ENCODE measurements around the gene STIM1.
A peak's percentile ranks its signal among the peaks of the same experiment; 100 is the strongest.

The STIM1 gene

DNA sequence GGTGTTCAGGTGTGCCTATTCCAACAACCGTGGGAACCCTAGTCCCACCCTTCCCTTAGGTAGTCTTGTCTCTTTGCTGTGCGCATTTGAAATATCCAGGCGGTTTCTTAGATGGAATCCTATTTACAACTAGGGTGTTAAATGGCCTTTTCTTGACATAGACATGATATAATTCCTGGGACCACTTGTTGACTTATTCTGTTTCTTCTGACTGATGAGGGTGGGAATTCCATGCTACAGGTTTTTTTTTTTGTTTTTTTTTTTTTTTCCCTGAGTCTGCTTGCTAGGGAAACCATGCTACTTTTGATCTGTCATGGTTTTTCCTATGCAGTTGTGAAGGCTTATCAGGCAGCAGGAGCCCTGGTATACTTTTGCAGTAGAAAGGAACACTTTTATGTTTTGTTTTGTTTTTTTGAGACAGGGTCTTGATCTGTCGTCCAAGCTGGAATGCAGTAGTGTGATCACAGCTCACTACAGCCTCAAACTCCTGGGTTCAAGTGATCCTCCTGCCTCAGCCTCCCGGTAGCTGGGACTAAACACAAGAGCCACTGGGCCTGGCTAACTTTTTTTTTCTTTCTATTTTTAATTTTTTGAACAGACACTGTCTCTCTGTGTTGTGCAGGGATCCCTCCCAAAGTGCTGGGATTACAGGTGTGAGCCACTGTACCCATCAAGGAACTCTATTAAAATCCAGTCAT is 1.5 kb downstream of the STIM1 start:
- DNase-seq: no peak

- no peak for DNase-seq
These were observed 2.2 kb downstream of the STIM1 start for GRCh38 chr11:3857628-3858027.

DNA sequence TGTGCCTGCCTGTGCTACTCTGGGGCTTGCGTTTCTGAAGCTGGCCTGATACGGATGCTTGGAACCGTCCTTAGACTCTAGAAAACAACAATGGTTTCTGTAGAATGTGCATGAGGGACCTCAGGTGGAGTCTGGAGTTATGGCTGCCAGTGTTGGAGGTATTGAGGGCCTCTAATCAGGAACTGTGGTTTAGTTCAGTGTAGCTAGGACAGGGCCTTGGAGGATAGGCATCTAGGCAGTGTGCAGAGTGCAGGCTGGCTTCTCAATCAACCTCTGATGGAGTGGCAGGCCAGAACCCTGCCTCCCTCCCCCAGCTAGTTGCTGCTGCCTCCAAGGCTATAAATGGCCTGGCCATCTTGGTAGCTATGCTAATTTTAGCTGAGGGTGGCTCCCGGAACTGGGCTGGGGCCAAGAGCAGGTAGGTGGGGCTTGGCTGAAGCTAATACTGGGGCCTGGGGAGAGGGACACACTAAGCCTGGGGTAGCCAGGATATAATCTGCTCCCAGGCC is 4.0 kb downstream of the STIM1 start:
- DNase-seq: no peak

GRCh38 chr11:3860375-3860774 is 4.9 kb downstream of the STIM1 start:
- no peak for DNase-seq

- peak; percentile 25 for DNase-seq
These were observed 5.5 kb downstream of the STIM1 start for GRCh38 chr11:3860898-3861393.

- DNase-seq: peak; percentile 42
These were observed 6.2 kb downstream of the STIM1 start for GRCh38 chr11:3861683-3862082.

GRCh38 chr11:3865388-3866193 is 10.1 kb downstream of the STIM1 start:
- no peak for DNase-seq

- DNase-seq: no peak
These were observed 10.7 kb downstream of the STIM1 start for GRCh38 chr11:3866206-3866605.

DNA sequence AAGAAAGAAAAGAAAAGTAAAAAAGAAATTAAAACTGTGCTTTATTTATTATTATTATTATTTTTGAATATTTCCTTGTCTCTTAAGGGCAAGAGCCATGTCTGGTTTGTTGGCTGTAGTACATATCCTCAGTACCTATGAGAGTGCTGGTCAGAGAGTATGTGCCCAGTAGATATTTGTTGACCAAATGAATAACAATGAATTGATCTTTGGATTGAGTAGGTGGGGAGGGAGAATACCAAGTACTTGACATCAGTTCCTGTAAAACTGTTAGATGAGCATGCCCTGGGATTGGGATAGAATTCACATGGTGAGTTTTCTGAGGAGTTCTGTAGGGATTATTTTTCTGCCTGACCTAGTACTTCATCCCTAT is 11.4 kb downstream of the STIM1 start:
- DNase-seq: no peak

- no peak for DNase-seq
These were observed 12.0 kb downstream of the STIM1 start for GRCh38 chr11:3867209-3868091.

DNA sequence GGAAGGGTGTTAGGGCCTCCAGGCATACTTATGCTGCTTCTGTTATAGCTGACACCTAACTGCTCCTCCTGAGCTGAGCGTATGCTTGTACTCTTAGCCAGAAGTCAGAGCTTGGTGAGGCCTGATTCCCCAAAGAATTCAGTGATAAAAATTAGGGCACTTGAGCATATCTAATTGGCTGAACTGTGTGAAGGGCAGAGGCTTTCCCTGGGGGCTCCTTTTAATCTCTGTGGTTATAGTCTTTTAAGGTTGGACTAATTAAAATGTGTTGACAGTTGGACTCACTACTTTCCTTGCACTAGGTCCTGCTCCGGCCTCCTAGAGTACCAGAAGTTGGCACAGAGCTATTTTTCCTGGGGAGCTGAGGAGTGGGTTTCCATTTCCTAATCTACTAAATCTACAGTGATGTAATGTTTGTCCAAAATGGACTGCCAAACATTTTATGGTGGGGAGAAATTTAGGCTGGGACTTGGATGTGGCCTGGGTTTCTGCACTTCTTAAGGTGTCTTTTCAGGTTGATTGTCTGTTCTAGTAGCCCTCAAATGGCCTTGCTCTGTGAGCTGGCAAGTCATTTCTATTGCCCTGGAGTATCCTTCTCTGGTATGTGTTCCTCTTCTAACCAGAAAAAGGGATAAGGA is 18.4 kb downstream of the STIM1 start:
- DNase-seq: no peak

DNA sequence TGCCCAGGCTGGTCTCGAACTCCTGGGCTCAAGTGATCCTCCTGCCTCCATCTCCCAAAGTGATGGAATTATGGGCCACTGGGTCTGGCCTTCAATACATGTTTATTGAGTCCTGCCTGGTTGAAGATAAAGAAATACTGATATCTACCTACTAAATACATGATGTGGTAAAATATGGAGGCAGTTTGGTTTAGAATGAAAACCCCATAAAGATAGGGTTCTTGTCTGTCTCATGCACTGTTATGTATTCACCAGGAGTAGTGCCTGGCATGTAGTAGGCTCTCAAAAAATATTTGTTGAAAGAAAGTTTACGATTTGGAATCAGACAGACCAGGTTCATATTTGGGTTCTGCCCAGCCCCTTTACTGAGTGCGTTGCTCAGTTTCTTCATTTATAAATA is 21.1 kb downstream of the STIM1 start:
- no peak for DNase-seq

DNA sequence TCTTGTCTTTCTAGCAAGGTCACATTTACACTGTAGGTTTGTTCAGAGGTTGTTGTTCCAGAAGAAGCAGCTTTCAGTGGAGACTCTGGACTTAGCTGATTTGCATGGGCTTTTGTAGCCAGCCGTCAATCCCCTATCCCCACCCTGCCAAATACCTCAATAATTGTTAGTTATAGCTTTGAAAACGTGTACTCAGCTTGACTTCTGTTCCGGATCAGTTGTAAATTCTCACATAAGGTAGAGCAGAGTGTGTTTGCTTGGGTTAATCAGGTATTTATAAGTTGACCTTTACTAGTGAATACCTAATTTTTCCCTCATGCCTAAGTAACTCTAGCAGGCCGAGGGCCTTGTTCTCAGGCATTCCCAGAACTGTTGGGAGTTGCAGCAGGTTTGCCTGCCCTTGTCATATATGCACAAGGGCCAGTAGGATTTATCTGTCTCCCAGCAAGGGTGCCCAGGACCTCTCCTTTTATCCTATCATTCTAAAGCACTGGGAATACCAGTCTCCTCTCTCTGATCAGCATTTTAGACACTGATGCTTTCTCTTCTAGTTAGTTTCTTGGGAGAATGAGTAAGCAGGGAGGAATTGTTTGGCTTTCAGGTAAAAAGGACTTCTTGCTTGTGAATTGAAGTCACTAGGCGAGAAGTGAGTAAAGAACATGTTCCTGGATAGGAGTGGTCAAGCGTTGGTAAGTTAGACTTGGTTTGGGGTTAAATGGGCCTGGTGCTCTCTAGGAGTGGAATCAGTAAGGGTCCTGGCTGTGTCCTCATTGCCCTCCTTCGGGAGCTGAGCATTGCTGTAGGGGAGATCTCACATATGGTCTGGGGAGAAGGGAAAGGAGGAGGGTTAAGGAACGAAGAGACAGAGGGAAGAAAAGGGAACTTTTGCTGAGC is 22.1 kb downstream of the STIM1 start:
- no peak for DNase-seq

- DNase-seq: no peak
These were observed 22.8 kb downstream of the STIM1 start for GRCh38 chr11:3878258-3878584.

- DNase-seq: no peak
These were observed 23.9 kb downstream of the STIM1 start for GRCh38 chr11:3879216-3879966.

- DNase-seq: no peak
These were observed 24.6 kb downstream of the STIM1 start for GRCh38 chr11:3879967-3880542.

DNA sequence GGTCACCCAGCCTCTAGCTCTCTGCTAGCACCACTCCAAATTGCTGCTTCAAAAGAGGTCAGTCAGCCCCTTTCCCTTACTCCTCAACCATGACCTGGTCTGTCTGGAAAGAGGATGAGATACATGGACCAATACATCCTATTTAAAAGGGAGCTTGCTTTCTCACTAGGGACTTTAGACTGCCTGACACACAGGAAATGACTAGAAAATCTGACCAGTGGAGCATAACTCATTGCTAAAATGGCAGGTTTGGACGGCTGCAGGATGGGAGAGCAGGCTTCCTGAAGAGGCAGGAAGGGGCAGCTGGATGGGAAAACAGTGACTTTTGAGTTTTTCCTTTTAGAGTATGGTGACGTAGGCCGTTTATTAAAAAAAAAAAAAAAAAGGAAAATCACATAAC is 25.3 kb downstream of the STIM1 start:
- DNase-seq: no peak

DNA sequence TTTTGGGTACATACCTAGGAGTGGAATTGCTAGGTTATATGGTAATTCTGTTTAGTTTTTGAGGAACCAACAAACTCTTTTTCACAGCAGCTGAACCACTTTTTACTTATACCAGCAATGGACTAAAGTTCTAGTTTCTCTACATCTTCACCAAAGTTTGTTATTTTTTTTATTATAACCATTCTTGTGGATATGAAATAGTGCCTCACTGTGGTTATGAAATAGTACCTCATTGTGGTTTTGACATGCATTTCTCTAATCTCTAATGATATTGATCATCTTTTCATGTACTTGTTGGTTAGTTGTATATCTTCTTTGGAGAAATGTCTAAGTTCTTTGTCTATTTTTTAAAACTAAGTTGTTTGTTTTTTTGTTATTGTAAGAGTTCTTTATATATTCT is 27.2 kb downstream of the STIM1 start:
- DNase-seq: no peak

- no peak for DNase-seq
These were observed 30.4 kb downstream of the STIM1 start for GRCh38 chr11:3885855-3886254.

DNA sequence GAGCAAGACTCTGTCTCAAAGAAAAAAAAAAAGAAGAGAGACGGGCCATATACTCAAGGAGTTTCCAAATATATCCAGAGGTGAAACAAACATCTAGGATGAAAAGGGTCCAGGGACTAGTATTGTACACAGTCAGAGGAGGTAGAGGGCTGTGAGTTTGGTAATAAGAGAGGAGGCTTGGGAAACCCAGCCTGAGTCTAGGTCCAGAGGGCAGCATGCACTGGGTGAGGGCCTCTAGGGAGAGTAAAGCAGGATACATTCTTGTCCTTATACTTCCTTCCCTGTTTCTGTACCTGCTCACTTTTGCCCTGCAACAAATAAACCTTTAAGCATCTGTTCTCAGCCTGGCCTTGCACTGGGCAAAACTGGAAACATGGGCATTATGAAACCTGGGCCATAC is 31.5 kb downstream of the STIM1 start:
- DNase-seq: no peak

DNA sequence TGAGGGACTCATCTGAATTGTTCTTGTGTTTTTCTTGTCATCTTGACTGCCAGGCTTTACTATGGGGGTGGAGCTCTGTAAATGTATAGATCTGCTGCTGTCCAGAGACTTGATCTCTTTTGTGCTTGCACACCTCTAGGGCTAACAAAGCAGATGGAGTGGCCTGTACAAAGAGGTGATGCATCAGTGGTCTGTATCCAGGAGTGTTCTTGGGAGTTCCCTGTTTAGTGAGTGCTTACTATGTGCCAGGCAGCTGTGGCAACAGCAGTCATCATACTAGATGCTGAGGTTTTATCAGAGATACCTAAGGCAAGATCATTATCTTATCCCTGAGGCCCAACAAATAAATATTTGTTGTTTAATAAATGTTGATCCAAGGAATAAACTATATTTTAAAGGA is 33.4 kb downstream of the STIM1 start:
- DNase-seq: no peak
